Stimulated activated naive CD8-positive, alpha-beta T cell treated with anti-CD3 and anti-CD28 coated beads, Interleukin-15, Interleukin-2, amounts not matched to agents 100 ng/mL and 50 ng/mL, for 24 hours (primary cell): ENCODE measurements around the gene FBXO31.

ENCODE experiments used
- H3K27ac Mint-ChIP-seq: one replicate; pipeline ENCODE4 v1.8.0; 2021; ENCODE audit warnings: mild to moderate bottlenecking, mixed read lengths
- H3K27me3 Mint-ChIP-seq: one replicate; pipeline ENCODE4 v1.8.0; 2021; ENCODE audit warnings: mixed read lengths
- H3K36me3 Mint-ChIP-seq: one replicate; pipeline ENCODE4 v1.8.0; 2021; ENCODE audit warnings: low read depth, mixed read lengths
- H3K4me1 Mint-ChIP-seq: one replicate; pipeline ENCODE4 v1.8.0; 2021; ENCODE audit warnings: low read depth, mixed read lengths
- H3K4me3 Mint-ChIP-seq: one replicate; pipeline ENCODE4 v1.8.0; 2021; ENCODE audit warnings: mild to moderate bottlenecking, mixed read lengths
- H3K9me3 Mint-ChIP-seq: one replicate; pipeline ENCODE4 v1.8.0; 2021; ENCODE audit warnings: mixed read lengths

The FBXO31 gene

GRCh38 chr16:87383505-87384161 is at the start of gene FBXO31:
TSS of gene FBXO31 (minus strand) at chr16:87383776. CDS start at chr16:87383744, 32 bp downstream.
- peaks cover 61% of the 10 kb centered on the region for H3K4me1 Mint-ChIP-seq
- H3K27ac Mint-ChIP-seq = peak within 1 kb of the TSS; percentile 96
- H3K36me3 Mint-ChIP-seq = peaks cover 12% of the 10 kb centered on the region
- H3K27me3 Mint-ChIP-seq = no peaks in the 10 kb centered on the region
- H3K9me3 Mint-ChIP-seq = no peaks in the 10 kb centered on the region
- H3K4me3 Mint-ChIP-seq = peak within 1 kb of the TSS; percentile 86

GRCh38 chr16:87432330-87432915 is 48.8 kb upstream of the FBXO31 start:
- Mint-ChIP-seq H3K4me3 (no peak overlapping the region), H3K4me1 (peaks cover 22% of the 10 kb centered on the region), H3K27ac (no peak overlapping the region), H3K27me3 (no peaks in the 10 kb centered on the region), H3K9me3 (no peaks in the 10 kb centered on the region), H3K36me3 (peaks cover 9% of the 10 kb centered on the region)

GRCh38 chr16:87431926-87432325 is 48.4 kb upstream of the FBXO31 start:
- Mint-ChIP-seq H3K27me3 (no peaks in the 10 kb centered on the region), H3K4me3 (no peak overlapping the region), H3K27ac (no peak overlapping the region), H3K4me1 (peaks cover 21% of the 10 kb centered on the region), H3K36me3 (peaks cover 9% of the 10 kb centered on the region), H3K9me3 (no peaks in the 10 kb centered on the region)

- H3K27me3 Mint-ChIP-seq = no peaks in the 10 kb centered on the region
- no peak overlapping the region for H3K4me3 Mint-ChIP-seq
- no peaks in the 10 kb centered on the region for H3K9me3 Mint-ChIP-seq
- peaks cover 6% of the 10 kb centered on the region for H3K36me3 Mint-ChIP-seq
- no peak overlapping the region for H3K27ac Mint-ChIP-seq
- H3K4me1 Mint-ChIP-seq = no peaks in the 10 kb centered on the region
Observed at GRCh38 chr16:87426423-87427215, 43.0 kb upstream of the FBXO31 start.

- H3K36me3 Mint-ChIP-seq = peaks cover 5% of the 10 kb centered on the region
- H3K27ac Mint-ChIP-seq = no peak overlapping the region
Observed at GRCh38 chr16:87425941-87426340, 42.4 kb upstream of the FBXO31 start.

GRCh38 chr16:87424266-87424665 is 40.7 kb upstream of the FBXO31 start:
- H3K27ac Mint-ChIP-seq = no peak overlapping the region
- no peak overlapping the region for H3K4me3 Mint-ChIP-seq
- H3K36me3 Mint-ChIP-seq = peaks cover 9% of the 10 kb centered on the region
- H3K27me3 Mint-ChIP-seq = no peaks in the 10 kb centered on the region
- no peaks in the 10 kb centered on the region for H3K4me1 Mint-ChIP-seq
- no peaks in the 10 kb centered on the region for H3K9me3 Mint-ChIP-seq

More at GRCh38 chr16:87425941-87426340, 42.4 kb upstream of the FBXO31 start:
- Mint-ChIP-seq H3K4me3 (no peak overlapping the region), H3K9me3 (no peaks in the 10 kb centered on the region), H3K27me3 (no peaks in the 10 kb centered on the region), H3K4me1 (no peaks in the 10 kb centered on the region)

GRCh38 chr16:87423429-87423828 is 39.9 kb upstream of the FBXO31 start:
- Mint-ChIP-seq H3K27ac (no peak overlapping the region), H3K4me1 (no peaks in the 10 kb centered on the region), H3K36me3 (peaks cover 9% of the 10 kb centered on the region), H3K27me3 (no peaks in the 10 kb centered on the region), H3K4me3 (no peak overlapping the region), H3K9me3 (no peaks in the 10 kb centered on the region)

- Mint-ChIP-seq H3K4me3 (no peak overlapping the region), H3K27ac (no peak overlapping the region)
Observed at GRCh38 chr16:87422106-87422505, 38.5 kb upstream of the FBXO31 start.

GRCh38 chr16:87421003-87421912 is 37.7 kb upstream of the FBXO31 start:
- no peak overlapping the region for H3K27ac Mint-ChIP-seq
- H3K4me3 Mint-ChIP-seq = no peak overlapping the region
- no peaks in the 10 kb centered on the region for H3K4me1 Mint-ChIP-seq
- no peaks in the 10 kb centered on the region for H3K9me3 Mint-ChIP-seq
- peaks cover 9% of the 10 kb centered on the region for H3K36me3 Mint-ChIP-seq
- H3K27me3 Mint-ChIP-seq = no peaks in the 10 kb centered on the region

More at GRCh38 chr16:87422106-87422505, 38.5 kb upstream of the FBXO31 start:
- Mint-ChIP-seq H3K9me3 (no peaks in the 10 kb centered on the region), H3K27me3 (no peaks in the 10 kb centered on the region), H3K36me3 (peaks cover 9% of the 10 kb centered on the region), H3K4me1 (no peaks in the 10 kb centered on the region)

GRCh38 chr16:87420026-87421002 is 36.7 kb upstream of the FBXO31 start:
- no peaks in the 10 kb centered on the region for H3K9me3 Mint-ChIP-seq
- H3K4me3 Mint-ChIP-seq = no peak overlapping the region
- H3K4me1 Mint-ChIP-seq = no peaks in the 10 kb centered on the region
- peaks cover 14% of the 10 kb centered on the region for H3K36me3 Mint-ChIP-seq
- H3K27ac Mint-ChIP-seq = no peak overlapping the region
- no peaks in the 10 kb centered on the region for H3K27me3 Mint-ChIP-seq

GRCh38 chr16:87418644-87419043 is 35.1 kb upstream of the FBXO31 start:
- Mint-ChIP-seq H3K4me3 (no peak overlapping the region), H3K36me3 (peaks cover 17% of the 10 kb centered on the region), H3K27ac (no peak overlapping the region), H3K27me3 (no peaks in the 10 kb centered on the region), H3K4me1 (no peaks in the 10 kb centered on the region), H3K9me3 (no peaks in the 10 kb centered on the region)

GRCh38 chr16:87418216-87418615 is 34.6 kb upstream of the FBXO31 start:
- H3K4me1 Mint-ChIP-seq = no peaks in the 10 kb centered on the region
- H3K36me3 Mint-ChIP-seq = peaks cover 17% of the 10 kb centered on the region
- H3K9me3 Mint-ChIP-seq = no peaks in the 10 kb centered on the region
- H3K27ac Mint-ChIP-seq = no peak overlapping the region
- H3K4me3 Mint-ChIP-seq = no peak overlapping the region
- no peaks in the 10 kb centered on the region for H3K27me3 Mint-ChIP-seq

GRCh38 chr16:87417528-87417910 is 33.9 kb upstream of the FBXO31 start:
- Mint-ChIP-seq H3K36me3 (peaks cover 17% of the 10 kb centered on the region), H3K27ac (no peak overlapping the region), H3K9me3 (no peaks in the 10 kb centered on the region), H3K4me3 (no peak overlapping the region), H3K27me3 (no peaks in the 10 kb centered on the region), H3K4me1 (no peaks in the 10 kb centered on the region)
